ENCODE results near the gene XIRP1.
"Not testable (repeated sequence)": the region's sequence is repeated elsewhere in the genome, so short reads cannot be mapped to it uniquely, and the experiment has no call there.

The XIRP1 gene

GRCh38 chr3:39180183-39180545 is 12.2 kb downstream of the XIRP1 start:
- H3K27ac ChIP-seq (ENCODE audit: low read depth in 2 of 2, low read length in 2 of 2): peak overlapping the region; percentile 68 to 69
- H3K36me3 ChIP-seq (ENCODE audit: control insufficient read depth in 2 of 2, insufficient read depth in 2 of 2, low read length in 2 of 2): no peaks in the 10 kb centered on the region
- H3K4me1 ChIP-seq (ENCODE audit: control insufficient read depth in 2 of 2, insufficient read depth in 2 of 2, low read length in 2 of 2): peaks cover 25 to 27% of the 10 kb centered on the region in 2 donors
- H3K9ac ChIP-seq (ENCODE audit: low read depth in 1 of 2, low read length in 2 of 2): peak overlapping the region; percentile 47 to 50
- H3K27me3 ChIP-seq (ENCODE audit: control insufficient read depth in 2 of 2, insufficient read depth in 2 of 2, low read length in 2 of 2): no peaks in the 10 kb centered on the region
- no peaks in the 10 kb centered on the region for H3K9me3 ChIP-seq (ENCODE audit: control insufficient read depth in 2 of 2, low read length in 2 of 2)
- H3K4me3 ChIP-seq (ENCODE audit: low read length in 2 of 2): peak overlapping the region; percentile 55 to 75

- Histone ChIP-seq H3K9ac (ENCODE audit: low read depth in 1 of 2, low read length in 2 of 2) (peak overlapping the region; percentile 42 to 82), H3K27me3 (ENCODE audit: control insufficient read depth in 2 of 2, insufficient read depth in 2 of 2, low read length in 2 of 2) (no peaks in the 10 kb centered on the region), H3K4me1 (ENCODE audit: control insufficient read depth in 2 of 2, insufficient read depth in 2 of 2, low read length in 2 of 2) (peaks cover 25 to 27% of the 10 kb centered on the region in 2 donors), H3K4me3 (ENCODE audit: low read length in 2 of 2) (peak overlapping the region in 1 of 2 donors; percentile 64), H3K36me3 (ENCODE audit: control insufficient read depth in 2 of 2, insufficient read depth in 2 of 2, low read length in 2 of 2) (no peaks in the 10 kb centered on the region), H3K9me3 (ENCODE audit: control insufficient read depth in 2 of 2, low read length in 2 of 2) (no peaks in the 10 kb centered on the region), H3K27ac (ENCODE audit: low read depth in 2 of 2, low read length in 2 of 2) (peak overlapping the region; percentile 84 to 87)
These were observed 13.8 kb downstream of the XIRP1 start for GRCh38 chr3:39178553-39178952.

DNA sequence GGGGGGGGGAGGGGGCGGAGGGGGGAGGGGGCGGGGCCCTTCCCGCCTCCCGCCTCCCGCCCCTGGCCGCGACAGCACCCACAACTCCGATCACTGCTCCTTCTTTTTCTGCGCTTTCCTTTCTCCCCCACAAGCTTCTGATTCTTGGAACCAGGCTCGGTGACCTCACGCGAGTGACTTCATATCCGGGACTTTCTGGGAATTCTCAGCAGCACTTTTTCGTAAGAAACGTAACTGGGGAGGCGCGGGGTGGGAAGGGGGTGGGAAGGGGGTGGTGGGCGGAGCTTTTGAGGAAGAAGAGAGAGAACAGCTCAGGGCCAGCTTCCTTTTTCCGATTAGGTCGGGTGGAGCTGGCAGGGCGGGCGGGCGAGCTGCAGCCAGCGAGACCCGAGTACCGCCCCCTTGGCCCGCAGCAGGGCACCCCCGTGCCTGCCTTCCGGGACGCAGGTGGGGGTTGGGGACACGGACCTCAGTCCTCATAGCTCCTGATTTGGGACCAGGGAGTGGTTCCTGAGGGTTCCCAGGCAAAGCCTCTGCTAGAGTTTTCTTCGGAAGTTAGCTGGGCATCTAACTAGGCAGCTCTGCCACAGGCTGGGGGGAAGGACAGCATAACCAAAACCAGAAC is 14.6 kb downstream of the XIRP1 start:
- H3K9me3 ChIP-seq (ENCODE audit: control insufficient read depth in 2 of 2, low read length in 2 of 2): no peaks in the 10 kb centered on the region
- no peaks in the 10 kb centered on the region for H3K27me3 ChIP-seq (ENCODE audit: control insufficient read depth in 2 of 2, insufficient read depth in 2 of 2, low read length in 2 of 2)
- no peaks in the 10 kb centered on the region for H3K36me3 ChIP-seq (ENCODE audit: control insufficient read depth in 2 of 2, insufficient read depth in 2 of 2, low read length in 2 of 2)
- peak overlapping the region; percentile 64 to 68 for H3K4me3 ChIP-seq (ENCODE audit: low read length in 2 of 2)
- peak overlapping the region; percentile 84 to 87 for H3K27ac ChIP-seq (ENCODE audit: low read depth in 2 of 2, low read length in 2 of 2)
- H3K4me1 ChIP-seq (ENCODE audit: control insufficient read depth in 2 of 2, insufficient read depth in 2 of 2, low read length in 2 of 2): peaks cover 25 to 27% of the 10 kb centered on the region in 2 donors
- peak overlapping the region; percentile 42 to 82 for H3K9ac ChIP-seq (ENCODE audit: low read depth in 1 of 2, low read length in 2 of 2)

GRCh38 chr3:39176025-39176714 is 16.2 kb downstream of the XIRP1 start:
- Histone ChIP-seq H3K36me3 (ENCODE audit: control insufficient read depth in 2 of 2, insufficient read depth in 2 of 2, low read length in 2 of 2) (no peaks in the 10 kb centered on the region), H3K4me3 (ENCODE audit: low read length in 2 of 2) (no peak overlapping the region), H3K27ac (ENCODE audit: low read depth in 2 of 2, low read length in 2 of 2) (peak overlapping the region in 1 of 2 donors; percentile 62), H3K9me3 (ENCODE audit: control insufficient read depth in 2 of 2, low read length in 2 of 2) (no peaks in the 10 kb centered on the region), H3K27me3 (ENCODE audit: control insufficient read depth in 2 of 2, insufficient read depth in 2 of 2, low read length in 2 of 2) (no peaks in the 10 kb centered on the region), H3K4me1 (ENCODE audit: control insufficient read depth in 2 of 2, insufficient read depth in 2 of 2, low read length in 2 of 2) (peaks cover 22 to 25% of the 10 kb centered on the region in 2 donors), H3K9ac (ENCODE audit: low read depth in 1 of 2, low read length in 2 of 2) (no peak overlapping the region)

- Histone ChIP-seq H3K27ac (ENCODE audit: low read depth in 2 of 2, low read length in 2 of 2) (no peak overlapping the region), H3K27me3 (ENCODE audit: control insufficient read depth in 2 of 2, insufficient read depth in 2 of 2, low read length in 2 of 2) (no peaks in the 10 kb centered on the region), H3K9me3 (ENCODE audit: control insufficient read depth in 2 of 2, low read length in 2 of 2) (no peaks in the 10 kb centered on the region), H3K4me3 (ENCODE audit: low read length in 2 of 2) (no peak overlapping the region), H3K9ac (ENCODE audit: low read depth in 1 of 2, low read length in 2 of 2) (no peak overlapping the region), H3K36me3 (ENCODE audit: control insufficient read depth in 2 of 2, insufficient read depth in 2 of 2, low read length in 2 of 2) (no peaks in the 10 kb centered on the region), H3K4me1 (ENCODE audit: control insufficient read depth in 2 of 2, insufficient read depth in 2 of 2, low read length in 2 of 2) (peaks cover 6 to 9% of the 10 kb centered on the region in 2 donors)
These were observed 18.9 kb downstream of the XIRP1 start for GRCh38 chr3:39173318-39174125.

- H3K36me3 ChIP-seq (ENCODE audit: control insufficient read depth in 2 of 2, insufficient read depth in 2 of 2, low read length in 2 of 2): no peaks in the 10 kb centered on the region
- H3K4me3 ChIP-seq (ENCODE audit: low read length in 2 of 2): no peak overlapping the region
- H3K9ac ChIP-seq (ENCODE audit: low read depth in 1 of 2, low read length in 2 of 2): no peak overlapping the region
- H3K4me1 ChIP-seq (ENCODE audit: control insufficient read depth in 2 of 2, insufficient read depth in 2 of 2, low read length in 2 of 2): no peaks in the 10 kb centered on the region
- H3K27me3 ChIP-seq (ENCODE audit: control insufficient read depth in 2 of 2, insufficient read depth in 2 of 2, low read length in 2 of 2): no peaks in the 10 kb centered on the region
- no peak overlapping the region for H3K27ac ChIP-seq (ENCODE audit: low read depth in 2 of 2, low read length in 2 of 2)
- H3K9me3 ChIP-seq (ENCODE audit: control insufficient read depth in 2 of 2, low read length in 2 of 2): no peaks in the 10 kb centered on the region
These were observed 20.5 kb downstream of the XIRP1 start for GRCh38 chr3:39171860-39172259.

- not testable (repeated sequence) for H3K4me1 ChIP-seq (ENCODE audit: control insufficient read depth in 2 of 2, insufficient read depth in 2 of 2, low read length in 2 of 2); H3K4me3 ChIP-seq (ENCODE audit: low read length in 2 of 2); H3K9me3 ChIP-seq (ENCODE audit: control insufficient read depth in 2 of 2, low read length in 2 of 2); H3K27ac ChIP-seq (ENCODE audit: low read depth in 2 of 2, low read length in 2 of 2); H3K27me3 ChIP-seq (ENCODE audit: control insufficient read depth in 2 of 2, insufficient read depth in 2 of 2, low read length in 2 of 2); H3K9ac ChIP-seq (ENCODE audit: low read depth in 1 of 2, low read length in 2 of 2); H3K36me3 ChIP-seq (ENCODE audit: control insufficient read depth in 2 of 2, insufficient read depth in 2 of 2, low read length in 2 of 2)
These were observed 21.5 kb downstream of the XIRP1 start for GRCh38 chr3:39170877-39171276.

DNA sequence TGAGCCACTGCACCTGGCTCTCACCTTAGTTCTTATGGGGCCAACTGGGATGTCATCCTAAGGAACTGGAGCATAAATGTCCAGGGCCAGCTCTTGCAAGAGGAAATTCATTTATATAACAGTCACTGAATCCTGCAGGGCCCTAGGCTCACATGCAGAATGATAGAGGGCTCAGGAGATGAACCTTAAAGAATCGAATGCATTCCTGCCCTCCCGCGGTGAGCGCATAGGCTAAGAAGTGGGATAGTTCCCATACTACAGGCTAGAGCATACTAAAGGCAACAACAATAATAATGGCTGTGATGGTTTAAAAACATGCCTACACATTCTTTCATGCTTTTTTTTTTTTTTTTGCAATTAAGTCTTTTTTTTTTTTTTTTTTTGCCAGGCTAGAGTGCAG is 21.9 kb downstream of the XIRP1 start:
- Histone ChIP-seq H3K4me1 (ENCODE audit: control insufficient read depth in 2 of 2, insufficient read depth in 2 of 2, low read length in 2 of 2) (no peaks in the 10 kb centered on the region), H3K27ac (ENCODE audit: low read depth in 2 of 2, low read length in 2 of 2) (no peak overlapping the region), H3K4me3 (ENCODE audit: low read length in 2 of 2) (no peak overlapping the region), H3K9ac (ENCODE audit: low read depth in 1 of 2, low read length in 2 of 2) (no peak overlapping the region), H3K9me3 (ENCODE audit: control insufficient read depth in 2 of 2, low read length in 2 of 2) (no peaks in the 10 kb centered on the region), H3K27me3 (ENCODE audit: control insufficient read depth in 2 of 2, insufficient read depth in 2 of 2, low read length in 2 of 2) (no peaks in the 10 kb centered on the region), H3K36me3 (ENCODE audit: control insufficient read depth in 2 of 2, insufficient read depth in 2 of 2, low read length in 2 of 2) (no peaks in the 10 kb centered on the region)

DNA sequence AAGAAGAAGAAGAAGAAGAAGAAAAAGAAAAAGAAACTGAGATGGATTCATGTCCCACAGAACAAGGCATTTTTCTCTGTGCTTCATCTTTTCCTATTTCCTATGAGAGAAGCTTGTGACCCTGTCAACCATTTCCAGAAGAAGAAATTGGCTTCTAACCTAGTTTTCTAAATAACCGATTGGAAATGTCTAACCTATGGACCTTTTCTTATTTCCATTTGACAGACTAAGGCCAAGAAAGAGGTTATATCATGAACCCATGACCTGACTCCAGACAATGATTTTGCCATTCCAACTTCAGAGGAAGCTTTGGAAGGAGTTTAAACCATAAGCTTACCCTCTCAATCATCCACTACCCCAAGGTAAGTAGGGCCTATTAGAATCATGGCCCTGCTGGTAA is 22.7 kb downstream of the XIRP1 start:
- Histone ChIP-seq H3K36me3 (ENCODE audit: control insufficient read depth in 2 of 2, insufficient read depth in 2 of 2, low read length in 2 of 2) (no peaks in the 10 kb centered on the region), H3K4me3 (ENCODE audit: low read length in 2 of 2) (no peak overlapping the region), H3K27ac (ENCODE audit: low read depth in 2 of 2, low read length in 2 of 2) (no peak overlapping the region), H3K27me3 (ENCODE audit: control insufficient read depth in 2 of 2, insufficient read depth in 2 of 2, low read length in 2 of 2) (no peaks in the 10 kb centered on the region), H3K4me1 (ENCODE audit: control insufficient read depth in 2 of 2, insufficient read depth in 2 of 2, low read length in 2 of 2) (no peaks in the 10 kb centered on the region), H3K9me3 (ENCODE audit: control insufficient read depth in 2 of 2, low read length in 2 of 2) (no peaks in the 10 kb centered on the region), H3K9ac (ENCODE audit: low read depth in 1 of 2, low read length in 2 of 2) (no peak overlapping the region)

- Histone ChIP-seq H3K9ac (ENCODE audit: low read depth in 1 of 2, low read length in 2 of 2) (no peak overlapping the region), H3K9me3 (ENCODE audit: control insufficient read depth in 2 of 2, low read length in 2 of 2) (no peaks in the 10 kb centered on the region), H3K4me3 (ENCODE audit: low read length in 2 of 2) (no peak overlapping the region), H3K36me3 (ENCODE audit: control insufficient read depth in 2 of 2, insufficient read depth in 2 of 2, low read length in 2 of 2) (no peaks in the 10 kb centered on the region), H3K27ac (ENCODE audit: low read depth in 2 of 2, low read length in 2 of 2) (no peak overlapping the region), H3K27me3 (ENCODE audit: control insufficient read depth in 2 of 2, insufficient read depth in 2 of 2, low read length in 2 of 2) (no peaks in the 10 kb centered on the region), H3K4me1 (ENCODE audit: control insufficient read depth in 2 of 2, insufficient read depth in 2 of 2, low read length in 2 of 2) (no peaks in the 10 kb centered on the region)
These were observed 24.1 kb downstream of the XIRP1 start for GRCh38 chr3:39168156-39168780.
